NCI-H2227 treated with DMSO at 0.1 percent for 48 hours (cell line): ENCODE results near the gene ADM2.

Experiments
- DNase-seq: peaks from one replicate; lab custom pipeline; 2025; lab: John Stamatoyannopoulos, UW

The ADM2 gene

DNA sequence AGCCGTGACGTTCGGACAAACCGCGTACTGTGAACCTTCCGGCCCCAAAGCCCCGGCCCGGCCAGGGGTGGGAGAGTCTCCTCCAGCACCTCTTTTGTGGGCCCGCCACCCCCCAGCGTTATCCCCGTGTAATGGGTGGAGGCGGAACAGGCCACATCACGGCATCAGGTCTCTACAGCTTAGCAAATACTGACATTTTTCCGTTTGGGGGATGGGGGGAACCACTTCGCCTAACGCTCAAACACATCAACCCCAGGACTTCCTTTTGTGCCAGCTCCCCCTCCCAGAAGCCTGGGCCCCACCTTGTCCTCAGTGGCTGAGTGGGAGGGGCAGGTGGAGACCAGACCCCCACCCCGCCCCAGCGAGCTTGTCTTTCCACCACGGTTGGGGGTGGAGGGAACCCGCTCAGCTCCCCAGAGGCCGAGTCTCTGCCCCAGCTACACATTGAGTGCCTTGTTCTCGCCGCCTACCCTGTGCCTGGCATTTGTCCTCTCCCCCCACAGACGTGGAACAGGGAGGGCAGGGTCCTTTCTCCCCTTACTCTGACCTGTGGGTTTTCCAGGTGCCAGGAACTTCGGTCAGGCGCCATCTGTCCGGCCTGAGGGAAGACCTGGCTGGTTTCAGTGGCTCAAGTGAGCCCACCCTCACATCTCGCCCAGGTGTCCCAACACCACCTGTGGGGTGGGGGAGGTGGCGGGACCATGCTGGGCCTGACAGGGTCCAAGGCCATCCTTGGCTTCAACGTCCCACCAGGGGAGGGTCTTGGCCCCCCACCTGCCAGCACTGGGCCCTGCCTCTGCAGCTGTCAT is 36.1 kb upstream of the ADM2 start:
- DNase-seq = no peak

GRCh38 chr22:50445880-50446707 is 35.2 kb upstream of the ADM2 start:
- no peak for DNase-seq

GRCh38 chr22:50446708-50447575 is 34.4 kb upstream of the ADM2 start:
- no peak for DNase-seq

DNA sequence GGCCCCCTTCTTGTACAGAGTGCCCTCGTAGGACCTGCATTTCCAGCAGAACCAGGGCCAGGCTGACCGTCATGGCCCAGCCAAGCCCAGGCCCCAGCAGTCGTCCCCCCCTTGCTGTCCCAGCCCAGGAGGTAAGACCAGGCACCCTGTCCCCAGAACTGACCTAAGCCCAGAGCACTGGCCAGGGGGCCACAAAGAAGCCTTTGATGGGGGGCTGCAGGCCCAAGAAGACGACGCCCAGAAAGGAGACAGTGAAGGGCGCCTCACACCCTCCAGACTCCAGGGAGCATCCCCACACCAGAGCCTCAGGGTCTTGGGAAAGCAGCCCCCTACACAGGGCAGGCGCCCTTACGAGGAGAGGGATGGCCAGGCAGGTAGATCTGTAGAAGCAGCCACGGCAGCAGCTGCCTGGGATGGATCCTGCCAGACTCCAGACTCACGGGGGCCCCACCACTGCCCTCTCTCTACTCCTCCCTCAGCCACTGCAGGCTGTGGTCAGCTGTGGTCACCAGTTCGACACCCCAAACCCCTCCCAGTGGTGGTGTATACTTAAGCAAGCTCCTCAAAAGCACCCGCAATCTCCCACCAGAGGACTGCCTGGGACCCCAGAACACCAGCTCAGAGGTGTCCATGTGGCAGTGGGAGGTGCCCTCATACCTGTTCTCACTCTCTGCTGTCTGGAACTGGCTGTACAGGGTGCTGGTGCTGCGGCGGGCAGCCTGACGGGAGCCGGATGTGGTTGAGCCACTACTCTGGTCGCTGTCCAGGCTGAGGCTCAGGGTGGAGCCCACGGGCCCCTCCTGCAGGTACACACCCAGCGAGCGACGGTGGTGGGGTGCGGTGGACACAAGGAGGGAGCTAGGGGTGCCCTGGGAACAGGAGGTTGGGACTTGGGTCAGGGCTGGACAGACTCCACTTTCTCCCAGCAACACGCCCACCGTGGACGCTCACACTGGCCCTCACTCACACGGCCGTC is 33.5 kb upstream of the ADM2 start:
- no peak for DNase-seq

DNA sequence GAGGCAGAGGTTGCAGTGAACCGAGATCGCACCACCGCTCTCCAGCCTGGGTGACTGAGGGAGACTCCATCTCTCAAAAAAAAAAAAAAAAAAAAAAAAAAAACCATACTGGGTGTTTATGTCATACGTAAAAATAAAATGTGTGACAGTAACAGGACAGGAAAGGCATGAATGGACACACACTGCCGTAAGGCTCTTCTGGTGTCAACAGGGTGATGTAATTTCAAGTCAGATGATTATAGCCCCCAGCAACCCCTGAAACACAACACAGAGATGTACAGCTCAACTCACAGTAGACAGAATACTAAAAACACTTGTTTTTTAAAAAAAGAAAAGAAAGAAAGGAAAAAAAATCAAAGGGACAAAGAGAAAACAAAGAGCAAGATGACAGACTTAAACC is 28.7 kb upstream of the ADM2 start:
- DNase-seq = no peak

DNA sequence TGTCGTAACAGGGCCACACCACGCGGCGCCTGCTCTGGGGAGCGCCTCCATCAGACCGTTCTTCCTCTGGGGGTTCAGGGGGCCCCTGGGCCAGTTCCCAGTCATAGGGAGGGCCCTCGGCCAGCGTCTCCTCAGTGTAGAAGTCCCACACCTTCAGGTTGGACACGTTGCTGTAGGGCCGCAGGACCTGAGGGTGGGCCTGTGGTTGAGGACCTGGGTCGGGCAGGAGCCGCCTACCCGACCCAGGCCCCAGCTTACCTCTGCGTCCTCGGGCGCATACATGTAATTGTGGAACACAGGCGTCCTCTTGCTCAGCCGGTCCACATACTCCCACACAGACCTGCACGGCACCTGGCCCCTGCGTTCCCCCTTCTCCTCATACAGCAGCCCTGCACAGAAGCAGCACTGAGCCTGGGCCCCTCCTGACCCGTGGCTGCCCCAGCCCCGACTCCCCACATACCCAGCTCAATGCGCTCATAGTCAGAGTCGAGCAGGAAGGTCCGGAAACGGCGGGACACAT is 26.7 kb upstream of the ADM2 start:
- DNase-seq = no peak

DNA sequence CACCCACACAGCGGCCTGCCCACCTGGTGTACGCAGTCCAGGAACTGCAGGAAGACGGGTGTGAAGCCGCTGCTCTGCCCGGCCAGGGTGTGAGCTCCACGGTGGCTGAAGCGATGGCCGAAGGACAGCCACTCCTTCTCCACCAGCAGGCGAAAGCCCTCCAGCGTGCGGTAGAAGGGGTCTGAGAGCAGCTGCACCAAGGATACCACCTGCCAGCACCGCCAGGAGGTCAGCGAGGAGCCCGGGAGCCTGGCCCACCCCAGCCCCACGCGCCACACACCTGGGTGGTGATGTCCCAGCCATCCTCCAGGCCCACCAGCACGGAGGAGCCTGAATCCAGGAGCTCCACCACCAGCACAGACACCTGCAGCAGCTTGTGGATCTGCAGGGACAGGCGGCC is 26.1 kb upstream of the ADM2 start:
- no peak for DNase-seq

DNA sequence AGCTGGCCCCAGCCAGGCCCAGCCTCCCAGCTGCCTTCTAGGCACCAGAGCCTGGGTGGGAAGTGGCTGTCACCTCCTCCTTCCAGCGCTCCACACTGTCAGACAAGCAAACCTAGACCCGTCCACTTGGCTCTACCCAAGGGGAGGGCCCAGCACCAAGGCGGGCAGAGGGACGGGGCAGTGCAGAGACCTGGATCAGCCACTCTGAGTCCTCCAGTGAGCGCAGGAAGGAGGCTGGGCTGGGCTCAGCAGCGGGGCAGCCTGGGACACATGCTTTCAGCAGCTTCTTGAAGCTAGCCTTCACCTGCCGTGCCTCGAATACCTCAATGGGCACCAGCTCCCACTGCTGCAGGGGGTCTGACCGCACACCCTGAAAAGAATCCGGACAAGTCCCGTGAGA is 25.3 kb upstream of the ADM2 start:
- DNase-seq = no peak

DNA sequence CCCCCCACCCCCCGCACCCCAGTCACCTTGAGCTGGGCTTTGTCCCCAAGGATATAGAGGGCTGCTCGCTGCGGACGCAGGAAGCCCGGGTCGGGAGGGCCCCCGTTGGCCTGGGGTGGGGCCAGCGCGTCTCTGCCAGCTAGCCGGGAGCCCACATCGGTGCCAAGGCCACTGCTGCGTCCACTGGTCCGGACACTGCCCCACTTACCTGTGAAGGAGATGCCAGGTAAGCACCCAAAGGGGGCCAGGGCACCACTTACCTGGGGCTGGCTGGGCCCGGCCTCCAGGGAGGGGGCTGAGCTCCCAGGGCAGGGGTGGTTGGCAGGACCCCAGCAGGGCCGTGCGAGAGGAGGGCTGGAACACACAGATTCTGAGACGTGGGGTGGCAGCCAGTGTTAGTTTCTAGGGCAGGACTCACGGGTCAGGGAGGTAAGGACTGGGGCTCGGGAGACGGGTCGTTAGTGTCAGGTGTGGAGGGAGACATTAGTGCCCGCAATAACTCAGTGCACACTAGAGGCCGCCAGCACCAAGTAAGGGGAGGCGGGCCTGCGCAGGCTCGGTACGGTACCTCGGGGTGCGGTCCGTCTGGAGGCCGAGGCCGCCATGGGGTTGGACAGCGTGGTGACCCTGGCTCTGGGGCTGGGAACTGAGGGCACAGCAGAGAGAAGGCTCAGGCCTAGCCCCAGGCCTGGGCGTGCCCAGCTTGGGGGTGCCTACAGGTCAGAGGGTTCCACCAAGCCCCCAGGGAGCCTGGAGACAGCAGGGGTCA is 24.7 kb upstream of the ADM2 start:
- DNase-seq = no peak

GRCh38 chr22:50459016-50459415 is 22.3 kb upstream of the ADM2 start:
- no peak for DNase-seq

DNA sequence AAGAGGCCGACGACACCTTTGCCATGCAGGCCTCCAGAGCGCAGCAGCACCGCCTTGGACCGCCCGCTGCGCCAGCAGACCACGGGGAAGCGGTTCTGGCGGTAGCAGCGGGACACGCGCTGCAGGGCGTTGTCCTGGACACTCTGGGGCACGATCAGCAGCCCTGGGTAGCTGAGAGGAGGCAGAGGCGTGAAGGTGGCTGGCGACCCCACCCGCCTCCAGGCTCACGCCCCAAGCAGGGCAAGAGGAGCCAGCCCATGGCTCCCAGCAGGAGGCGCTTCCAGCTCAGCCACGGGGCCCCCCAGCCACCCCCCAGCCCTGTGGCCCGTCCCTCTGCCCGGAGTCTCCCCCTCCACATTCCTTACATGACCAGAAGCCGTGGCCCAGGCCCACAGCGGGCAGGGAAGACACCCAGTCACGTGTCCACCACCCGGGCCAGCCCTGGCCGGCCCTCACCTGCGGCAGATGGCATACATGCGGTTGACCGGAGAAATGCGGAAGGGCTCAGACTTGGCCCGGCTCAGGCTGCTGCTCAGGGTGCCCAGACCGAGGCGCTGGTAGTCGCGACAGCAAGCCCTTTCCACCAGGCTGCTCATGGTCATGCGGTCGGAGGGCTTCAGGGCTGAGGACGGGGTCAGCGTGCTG is 21.7 kb upstream of the ADM2 start:
- no peak for DNase-seq

GRCh38 chr22:50460938-50461337 is 20.4 kb upstream of the ADM2 start:
- DNase-seq = no peak

DNA sequence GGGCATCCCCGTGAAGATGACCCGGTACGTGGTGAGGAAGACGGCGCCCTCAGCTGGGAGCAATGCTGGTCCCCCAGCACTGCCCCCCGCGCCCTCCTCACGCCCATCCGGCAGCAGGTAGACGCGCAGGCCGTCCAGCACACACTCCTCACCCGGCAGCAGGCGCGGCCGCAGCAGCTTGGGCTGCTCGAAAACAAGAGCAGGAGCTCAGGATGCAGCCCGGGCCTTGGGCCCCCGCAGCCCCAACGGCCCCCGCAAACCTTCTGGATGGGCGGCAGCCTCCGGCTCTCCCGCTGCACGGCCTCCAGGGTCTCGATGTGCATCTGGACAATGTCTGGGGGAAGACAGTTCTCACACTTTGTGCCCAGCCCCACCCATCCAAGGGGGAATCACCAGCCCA is 19.8 kb upstream of the ADM2 start:
- DNase-seq = no peak

GRCh38 chr22:50461979-50462540 is 19.3 kb upstream of the ADM2 start:
- DNase-seq = no peak

DNA sequence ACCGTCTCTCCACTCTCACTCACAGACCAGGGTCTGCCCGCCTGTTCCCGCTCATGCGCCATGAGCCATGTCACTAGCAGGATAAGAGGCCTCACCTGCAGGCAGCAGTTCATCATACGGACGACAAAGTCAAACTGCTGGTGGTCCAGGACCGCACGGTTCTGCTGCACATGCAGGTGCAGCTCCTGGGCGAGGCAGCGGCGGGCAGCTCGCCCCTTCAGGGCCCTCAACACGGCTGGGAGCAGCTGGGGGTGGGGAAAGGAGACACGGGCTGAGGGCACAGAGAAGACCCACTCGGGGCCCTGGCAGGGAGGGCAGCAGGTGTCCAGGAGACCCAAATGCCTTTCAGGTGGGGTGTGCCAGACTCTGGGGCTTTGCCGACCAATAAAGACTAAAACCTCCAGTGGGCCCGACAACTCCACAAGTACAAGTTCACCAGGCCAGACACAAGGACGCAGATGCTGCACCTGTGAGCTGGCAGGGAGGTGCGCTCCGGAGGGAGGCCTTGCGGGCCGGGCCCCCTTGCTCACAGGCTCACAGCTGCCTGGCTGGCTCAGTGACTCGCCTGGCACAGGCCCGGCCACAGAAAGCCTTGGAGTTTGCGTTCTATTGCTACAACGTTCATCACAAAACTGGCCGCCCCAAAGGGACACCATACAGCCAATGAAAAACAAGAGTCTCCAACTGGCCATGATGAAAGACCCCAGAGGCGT is 18.0 kb upstream of the ADM2 start:
- DNase-seq = no peak

DNA sequence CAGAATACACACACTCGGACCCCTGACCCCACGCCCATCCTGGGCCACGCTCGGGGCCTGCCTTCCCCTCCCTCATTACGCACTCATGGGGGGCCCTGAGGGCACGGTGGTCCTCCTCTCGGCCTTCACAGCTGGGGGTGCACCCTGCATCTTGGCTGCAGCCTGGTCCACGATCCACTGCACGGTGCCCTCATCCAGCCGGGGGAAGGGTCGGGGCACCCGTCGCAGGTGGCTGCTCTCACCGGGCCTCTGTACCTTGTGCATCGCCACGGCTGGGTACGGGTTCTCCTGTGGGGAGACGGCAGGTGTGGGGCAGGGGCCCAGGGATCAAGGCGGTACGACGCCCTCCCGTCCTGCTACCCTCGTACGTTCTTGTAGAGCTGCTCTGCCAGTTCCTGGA is 16.9 kb upstream of the ADM2 start:
- DNase-seq = no peak

DNA sequence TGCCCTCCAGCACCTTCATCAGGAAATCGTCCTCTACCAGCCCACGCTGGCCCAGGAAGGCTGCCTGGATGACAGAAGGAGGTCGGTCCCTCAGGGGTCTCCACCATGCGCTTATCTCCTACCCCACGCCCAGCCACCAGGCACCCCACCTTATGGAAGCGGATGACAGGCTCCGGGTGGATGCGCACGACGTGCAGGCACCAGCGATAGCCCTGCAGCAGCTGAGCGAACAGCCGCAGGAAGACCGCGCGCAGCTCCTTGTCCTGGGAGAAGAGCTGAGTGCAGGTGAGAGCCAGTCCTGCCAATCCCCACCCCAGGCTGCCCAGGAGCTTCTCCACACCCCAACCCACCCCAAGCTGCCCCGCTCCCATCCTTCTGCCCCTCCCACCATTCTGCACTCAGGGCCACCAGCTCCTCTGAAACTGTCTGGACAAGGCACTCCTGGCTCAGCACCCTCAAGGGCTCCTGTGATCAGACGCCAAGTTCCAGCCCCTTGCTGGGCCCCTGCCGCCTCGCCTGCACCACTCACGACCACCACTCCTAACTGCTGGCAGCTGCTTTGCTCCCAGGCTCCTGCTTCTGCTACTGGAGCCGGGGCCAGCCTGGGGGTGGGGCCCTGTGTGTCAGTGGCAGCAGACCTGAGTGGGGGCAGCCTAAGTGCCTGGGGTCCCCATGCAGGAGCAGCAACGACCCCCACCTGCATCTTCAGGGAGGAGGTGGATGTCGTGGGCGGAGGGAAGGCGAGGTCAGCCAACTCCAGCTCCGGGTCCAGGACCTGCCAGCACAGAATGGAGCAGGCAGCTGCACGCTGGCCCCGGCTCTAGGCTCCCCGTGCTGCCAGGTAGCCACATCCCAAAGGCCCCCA is 16.0 kb upstream of the ADM2 start:
- no peak for DNase-seq

GRCh38 chr22:50467341-50467740 is 14.0 kb upstream of the ADM2 start:
- no peak for DNase-seq
